Neural cell (in vitro differentiated cells): ENCODE data around the gene BNIP5. TPM values are rescaled to one million over a fixed set of nuclear protein-coding genes. Genes with fewer than 3 reads are reported as not detected.

Experiments used
- H2AFZ ChIP-seq: fragments of 200-600, 300-800 bp; sonication (generic), shearing (Covaris generic); 2 replicates; pipeline ENCODE4 v1.6.0; 2014; ENCODE audit warnings: low read depth, mild to moderate bottlenecking, antibody characterized with exemption, low read length, moderate library complexity
- H3F3A ChIP-seq: fragments of 200-600 bp; shearing (Covaris generic); 2 replicates; pipeline ENCODE4 v1.6.1; 2016; ENCODE audit warnings: mild to moderate bottlenecking, moderate library complexity, mixed read lengths, antibody characterized with exemption, low read length; ENCODE audit not compliant: insufficient read depth, poor library complexity, severe bottlenecking
- H3K27ac ChIP-seq: fragments of 200-600, 300-800 bp; sonication (generic), shearing (Covaris generic); 2 replicates; pipeline ENCODE4 v1.5.1; 2014; ENCODE audit warnings: mild to moderate bottlenecking, low read length, moderate library complexity
- H3K27me3 ChIP-seq: fragments of 300-800, 200-600 bp; sonication (generic), shearing (Covaris generic); 2 replicates; pipeline ENCODE4 v1.6.0; 2014; ENCODE audit warnings: mild to moderate bottlenecking, low read depth, low read length, moderate library complexity; ENCODE audit not compliant: insufficient read depth
- H3K36me3 ChIP-seq: fragments of 300-800, 200-600 bp; sonication (generic), shearing (Covaris generic); 2 replicates; pipeline ENCODE4 v1.5.1; 2014; ENCODE audit warnings: mild to moderate bottlenecking, antibody characterized with exemption, low read length, moderate library complexity; ENCODE audit not compliant: insufficient read depth
- H3K4me2 ChIP-seq: fragments of 300-800, 200-600 bp; sonication (generic), shearing (Covaris generic); 2 replicates; pipeline ENCODE4 v1.6.0; 2014; ENCODE audit warnings: mild to moderate bottlenecking, low read length
- H3K4me3 ChIP-seq: fragments of 300-800, 200-600 bp; sonication (generic), shearing (Covaris generic); 2 replicates; pipeline ENCODE4 v1.5.1; 2014; ENCODE audit warnings: mild to moderate bottlenecking, low read length, moderate library complexity
- H3K79me2 ChIP-seq: fragments of 200-600 bp; shearing (Covaris generic); replicated peaks from 2 replicates; pipeline ENCODE4 v1.6.0; 2014; ENCODE audit warnings: mild to moderate bottlenecking, low read length, moderate library complexity; ENCODE audit not compliant: insufficient read depth
- H3K9ac ChIP-seq: fragments of 300-800, 200-600 bp; sonication (generic), shearing (Covaris generic); 2 replicates; pipeline ENCODE4 v1.6.1; 2016; ENCODE audit warnings: mild to moderate bottlenecking, low read length, mixed read lengths
- H3K9me2 ChIP-seq: fragments of 200-600 bp; shearing (Covaris generic); 2 replicates; pipeline ENCODE4 v1.6.1; 2016; ENCODE audit warnings: mild to moderate bottlenecking, low read length, mixed read lengths; ENCODE audit not compliant: insufficient read depth
- H3K9me3 ChIP-seq: fragments of 200-600, 300-800 bp; sonication (generic), shearing (Covaris generic); 2 replicates; pipeline ENCODE4 v1.6.1; 2016; ENCODE audit warnings: mild to moderate bottlenecking, mixed run types, low read length, moderate library complexity, mixed read lengths
- H4K20me1 ChIP-seq: fragments of 200-600 bp; shearing (Covaris generic); 2 replicates; pipeline ENCODE4 v1.6.1; 2016; ENCODE audit warnings: mild to moderate bottlenecking, mixed run types; ENCODE audit not compliant: insufficient read depth
- EP300 ChIP-seq: fragments of 450-650 bp; conservative IDR thresholded peaks from 2 replicates; pipeline ENCODE4 v1.6.1; 2014; ENCODE audit warnings: antibody characterized with exemption, mild to moderate bottlenecking, moderate library complexity; ENCODE audit not compliant: poor library complexity, severe bottlenecking
- EZH2 ChIP-seq: fragments of 200-600, 300-800 bp; shearing (Covaris generic), sonication (generic); IDR thresholded peaks from 2 replicates; pipeline ENCODE4 v1.6.1; 2014; ENCODE audit warnings: antibody characterized with exemption, low read length, borderline replicate concordance, mild to moderate bottlenecking; ENCODE audit not compliant: insufficient read depth, poor library complexity, severe bottlenecking
- MXI1 ChIP-seq: fragments of 450-650 bp; conservative IDR thresholded peaks from 2 replicates; pipeline ENCODE4 v1.6.1; 2014; ENCODE audit warnings: antibody characterized with exemption, mild to moderate bottlenecking; ENCODE audit not compliant: poor library complexity, severe bottlenecking
- POLR2AphosphoS5 ChIP-seq: IDR thresholded peaks from 2 replicates; pipeline ENCODE4 v1.6.1; 2012
- RAD21 ChIP-seq: fragments of 450-650 bp; conservative IDR thresholded peaks from 2 replicates; pipeline ENCODE4 v1.6.1; 2014; ENCODE audit warnings: antibody characterized with exemption, mild to moderate bottlenecking, moderate library complexity
- REST ChIP-seq: IDR thresholded peaks from 2 replicates; pipeline ENCODE4 v1.6.1; 2012; ENCODE audit warnings: borderline replicate concordance
- SMC3 ChIP-seq: fragments of 450-650 bp; conservative IDR thresholded peaks from 2 replicates; pipeline ENCODE4 v1.6.1; 2014; ENCODE audit warnings: antibody characterized with exemption, mild to moderate bottlenecking, moderate library complexity; ENCODE audit not compliant: poor library complexity
- TAF1 ChIP-seq: IDR thresholded peaks from 2 replicates; pipeline ENCODE4 v1.6.1; 2012; ENCODE audit warnings: low read depth
- polyA plus RNA-seq: library from polyadenylated mRNA; depleted of rRNA; stranded (reverse); fragments of >200 nt; gene quantifications from 2 replicates; pipeline ENCODE4 v1.2.3, GENCODE V29; 2014
- TF ChIP-seq, protein P1 (sequence below): fragments of 450-650 bp; IDR thresholded peaks from 2 replicates; pipeline ENCODE4 v1.5.1; 2014; ENCODE audit warnings: antibody characterized with exemption, mild to moderate bottlenecking, moderate library complexity; ENCODE audit not compliant: poor library complexity, severe bottlenecking

BNIP5 gene
- polyA plus RNA-seq, 1 donor from 2014 or later = not detected

DNA sequence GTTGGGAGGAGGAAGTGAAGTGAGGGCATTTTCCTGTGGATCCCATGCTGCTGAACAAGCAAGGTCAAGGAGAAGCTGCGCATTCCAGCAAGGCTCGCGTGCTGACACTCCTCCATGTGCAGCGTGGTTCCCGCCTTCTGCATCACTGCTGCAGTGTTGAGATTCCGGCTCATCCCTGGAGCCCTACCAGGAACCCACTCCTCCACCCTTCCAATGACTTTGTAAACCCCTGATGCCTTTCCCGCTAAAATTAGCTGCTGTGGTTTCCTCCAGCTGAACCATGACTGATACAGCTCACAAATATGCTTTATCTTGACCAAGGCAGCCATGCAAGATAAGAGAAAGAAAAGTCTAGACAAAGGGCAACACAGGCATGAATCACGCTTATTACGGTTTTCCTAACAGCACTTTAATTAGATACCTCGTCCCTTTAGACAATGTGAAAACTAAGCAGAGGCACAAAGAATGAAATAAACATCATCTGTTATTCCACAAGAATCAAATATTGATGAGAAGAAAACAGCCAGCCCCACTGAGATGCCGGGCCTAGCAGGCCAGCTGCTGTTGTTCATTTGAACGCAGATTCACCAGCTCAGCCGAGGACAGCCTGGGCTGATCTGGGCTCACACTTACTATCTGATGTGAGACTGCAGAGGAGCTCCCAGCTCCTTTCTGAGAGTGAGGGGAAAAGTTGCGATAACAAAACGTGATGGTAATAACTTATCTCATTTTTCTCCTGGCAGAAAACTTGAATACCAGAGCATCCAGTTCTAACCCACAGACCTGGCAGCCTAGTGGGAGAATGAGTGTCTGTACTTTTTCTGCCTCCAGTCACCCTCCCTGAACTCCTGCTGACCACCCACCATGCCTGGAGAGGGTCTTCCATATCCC lies 14.2 kb upstream of the BNIP5 start:
- no peaks in the 10 kb centered on the region for H3K36me3 ChIP-seq
- H3K9me2 ChIP-seq = no peaks in the 10 kb centered on the region
- H3K9ac ChIP-seq = no peak overlapping the region
- no peaks in the 10 kb centered on the region for H3K9me3 ChIP-seq
- no peaks in the 10 kb centered on the region for H4K20me1 ChIP-seq
- no peak overlapping the region for H3K27ac ChIP-seq
- no peaks in the 10 kb centered on the region for H3K27me3 ChIP-seq
- H3K4me2 ChIP-seq = no peak overlapping the region
- H2AFZ ChIP-seq = no peak overlapping the region
- H3K79me2 ChIP-seq = no peaks in the 10 kb centered on the region
- no peak overlapping the region for H3K4me3 ChIP-seq
- TF ChIP-seq MXI1 (no peak), EP300 (no peak), EZH2 (no peak), SMC3 (no peak), POLR2AphosphoS5 (no peak)
- TF ChIP-seq, protein P1, sequence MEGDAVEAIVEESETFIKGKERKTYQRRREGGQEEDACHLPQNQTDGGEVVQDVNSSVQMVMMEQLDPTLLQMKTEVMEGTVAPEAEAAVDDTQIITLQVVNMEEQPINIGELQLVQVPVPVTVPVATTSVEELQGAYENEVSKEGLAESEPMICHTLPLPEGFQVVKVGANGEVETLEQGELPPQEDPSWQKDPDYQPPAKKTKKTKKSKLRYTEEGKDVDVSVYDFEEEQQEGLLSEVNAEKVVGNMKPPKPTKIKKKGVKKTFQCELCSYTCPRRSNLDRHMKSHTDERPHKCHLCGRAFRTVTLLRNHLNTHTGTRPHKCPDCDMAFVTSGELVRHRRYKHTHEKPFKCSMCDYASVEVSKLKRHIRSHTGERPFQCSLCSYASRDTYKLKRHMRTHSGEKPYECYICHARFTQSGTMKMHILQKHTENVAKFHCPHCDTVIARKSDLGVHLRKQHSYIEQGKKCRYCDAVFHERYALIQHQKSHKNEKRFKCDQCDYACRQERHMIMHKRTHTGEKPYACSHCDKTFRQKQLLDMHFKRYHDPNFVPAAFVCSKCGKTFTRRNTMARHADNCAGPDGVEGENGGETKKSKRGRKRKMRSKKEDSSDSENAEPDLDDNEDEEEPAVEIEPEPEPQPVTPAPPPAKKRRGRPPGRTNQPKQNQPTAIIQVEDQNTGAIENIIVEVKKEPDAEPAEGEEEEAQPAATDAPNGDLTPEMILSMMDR = no peak
- no peaks in the 10 kb centered on the region for H3F3A ChIP-seq

DNA sequence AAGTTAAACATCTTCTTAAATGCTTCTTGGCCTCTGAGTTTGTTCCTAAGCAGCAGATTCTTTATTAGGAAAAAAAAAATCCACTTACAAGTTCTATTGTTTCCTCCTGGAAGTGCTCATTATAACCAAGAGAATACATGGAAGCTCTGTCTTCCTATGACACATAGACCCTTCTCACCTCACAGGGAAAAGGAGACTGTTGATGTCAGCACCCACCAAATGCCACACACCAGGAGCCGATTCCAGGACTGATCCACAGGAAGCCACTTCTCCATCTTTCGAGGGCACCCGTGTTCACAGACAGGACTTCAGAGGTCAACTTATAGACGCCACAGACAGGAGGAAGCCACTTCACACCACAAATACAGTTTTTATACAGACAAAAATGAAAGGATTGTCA lies 13.4 kb upstream of the BNIP5 start:
- Histone ChIP-seq H3K4me3 (no peak overlapping the region), H3K4me2 (no peak overlapping the region), H3K27ac (no peak overlapping the region), H3K79me2 (no peaks in the 10 kb centered on the region), H2AFZ (no peak overlapping the region), H3K9me3 (no peaks in the 10 kb centered on the region), H3F3A (no peaks in the 10 kb centered on the region), H4K20me1 (no peaks in the 10 kb centered on the region), H3K9me2 (no peaks in the 10 kb centered on the region), H3K9ac (no peak overlapping the region), H3K36me3 (no peaks in the 10 kb centered on the region), H3K27me3 (no peaks in the 10 kb centered on the region)
- TF ChIP-seq SMC3 (no peak), REST (no peak), POLR2AphosphoS5 (no peak), EZH2 (no peak), MXI1 (no peak), EP300 (no peak), TAF1 (no peak), RAD21 (no peak)
- TF ChIP-seq, protein P1 = no peak
